ENCODE measurements around the gene SPINK13.

GRCh38 chr5:148290271-148291195, 21.9 kb downstream of the SPINK13 start:
- TF ChIP-seq EZH2 (IDR thresholded peaks at IDR 0.05; ENCODE audit: insufficient read depth, poor library complexity, severe bottlenecking) (no peak), EZH2phosphoT487 (IDR thresholded peaks at IDR 0.05; ENCODE audit: insufficient read depth, low read depth) (no peak)

Data from GM23248 (cell line).